GM18499 (cell line): ENCODE measurements around the gene ATXN7L1.
"Not testable (repeated sequence)": the region's sequence is repeated elsewhere in the genome, so short reads cannot be mapped to it uniquely, and the experiment has no call there.

Source experiments
- ATAC-seq: cut with Tn5 transposase; IDR thresholded peaks from one replicate; pipeline ENCODE4 v1.9.1; 2021; ENCODE audit warnings: moderate number of reproducible peaks; ENCODE audit not compliant: insufficient read depth, unreplicated experiment

The ATXN7L1 gene

DNA sequence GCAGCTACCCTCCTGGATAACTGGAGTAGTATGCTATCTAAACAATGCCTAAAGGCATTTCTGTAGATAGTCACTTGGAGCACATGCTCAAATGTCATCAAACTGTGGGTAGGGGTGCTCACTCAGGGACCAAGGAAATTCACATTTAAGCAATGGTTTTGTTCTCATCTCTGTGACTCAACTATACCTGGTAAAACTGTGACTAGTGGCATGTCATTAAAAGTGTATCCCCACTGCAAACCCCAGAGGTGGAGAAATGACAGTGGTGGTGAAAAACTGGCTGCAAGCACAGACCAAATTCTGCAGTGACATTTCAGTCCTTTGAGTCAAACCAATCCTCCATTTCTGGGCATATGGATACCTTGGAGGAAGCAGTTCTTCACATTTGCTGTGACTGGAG is 160.9 kb downstream of the ATXN7L1 start:
- no peak for ATAC-seq

DNA sequence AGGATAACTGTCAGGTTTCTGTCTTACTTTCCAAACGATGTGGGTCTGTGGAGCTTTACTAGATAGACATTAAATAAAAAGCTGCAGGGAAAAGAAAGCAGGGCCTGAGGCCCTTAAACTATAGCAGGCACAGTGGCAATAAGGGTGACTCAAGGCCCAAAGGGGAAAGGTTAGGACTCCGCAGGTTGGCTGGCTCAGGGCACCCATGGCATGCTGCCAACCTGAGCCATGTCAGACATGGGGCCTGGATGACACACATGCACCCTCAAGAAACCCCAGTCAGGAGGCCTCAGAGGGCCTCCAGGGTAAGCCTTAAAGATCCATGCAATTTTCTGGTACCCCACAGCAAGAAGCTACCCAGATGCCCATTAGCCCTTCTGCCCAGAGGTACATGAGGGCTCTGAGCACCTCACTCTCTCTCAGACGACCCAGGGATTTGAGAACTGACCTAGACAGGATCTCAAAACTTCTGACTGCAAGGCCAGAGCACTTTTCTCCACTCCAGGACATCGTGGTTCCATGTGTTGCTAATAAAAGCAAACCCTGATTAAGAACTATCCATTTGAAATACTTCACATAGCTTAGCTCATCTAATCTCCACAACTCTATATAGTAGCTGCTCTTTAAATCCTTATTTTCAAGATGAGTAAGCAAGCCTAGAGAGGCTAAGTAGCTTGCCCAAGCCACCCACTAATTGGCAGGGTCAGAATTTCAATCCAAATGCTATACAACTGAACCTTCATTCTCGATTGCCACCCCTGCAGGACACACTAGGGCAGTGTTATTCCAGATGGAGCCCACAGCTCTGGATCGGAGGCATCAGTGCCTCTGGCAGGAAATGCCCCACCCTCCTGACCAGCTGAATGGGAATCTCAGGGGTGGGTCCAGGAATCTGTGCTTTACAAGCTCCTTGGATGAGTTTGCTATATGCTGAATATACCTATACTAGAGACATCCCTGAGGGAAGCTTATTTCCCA is 162.6 kb downstream of the ATXN7L1 start:
- ATAC-seq: no peak

DNA sequence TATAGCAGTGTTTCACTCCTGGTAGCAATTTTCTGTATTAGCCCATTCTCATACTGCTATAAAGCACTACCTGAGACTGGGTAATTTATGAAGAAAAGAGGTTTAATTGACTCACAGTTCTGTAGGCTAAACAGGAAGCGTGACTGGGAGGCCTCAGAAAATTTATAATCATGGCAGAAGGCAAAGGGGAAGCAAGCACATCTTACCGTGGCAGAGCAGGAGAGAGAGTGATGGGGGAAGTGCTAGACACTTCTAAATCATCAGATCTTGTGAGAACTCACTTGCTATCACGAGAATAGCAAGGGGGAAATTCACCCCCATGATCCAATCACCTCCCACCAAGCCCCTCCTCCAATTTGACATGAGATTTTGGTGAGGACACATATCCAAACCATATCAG is 163.5 kb downstream of the ATXN7L1 start:
- no peak for ATAC-seq

DNA sequence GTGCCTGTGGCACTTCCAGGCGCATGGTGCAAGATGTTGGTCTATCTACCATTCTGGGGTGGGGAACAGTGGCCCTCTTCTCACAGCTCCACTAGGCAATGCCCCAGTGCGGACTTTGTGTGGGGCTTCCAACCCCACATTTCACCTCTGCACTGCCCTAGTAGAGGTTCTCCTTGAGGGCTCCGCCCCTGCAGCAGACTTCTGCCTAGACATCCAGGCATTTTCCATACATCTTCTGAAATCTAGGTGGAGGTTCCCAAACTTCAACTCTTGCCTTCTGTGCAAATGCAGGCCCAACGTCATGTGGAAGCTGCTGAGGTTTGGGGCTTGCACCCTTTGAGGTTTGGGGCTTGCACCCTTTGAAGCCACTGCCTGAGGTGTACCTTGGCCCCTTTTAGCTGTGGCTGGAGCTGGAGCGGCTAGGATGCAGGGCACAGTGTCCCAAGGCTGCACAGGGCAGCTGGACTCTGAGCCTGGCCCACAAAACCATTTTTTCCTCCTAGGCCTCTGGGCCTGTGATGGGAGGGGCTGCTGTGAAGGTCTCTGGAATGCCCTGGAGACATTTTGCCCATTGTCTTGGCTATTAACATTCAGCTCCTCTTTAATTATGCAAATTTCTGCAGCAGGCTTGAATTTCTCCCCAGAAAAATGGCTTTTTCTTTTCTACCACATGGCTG is 164.5 kb downstream of the ATXN7L1 start:
- ATAC-seq: no peak

DNA sequence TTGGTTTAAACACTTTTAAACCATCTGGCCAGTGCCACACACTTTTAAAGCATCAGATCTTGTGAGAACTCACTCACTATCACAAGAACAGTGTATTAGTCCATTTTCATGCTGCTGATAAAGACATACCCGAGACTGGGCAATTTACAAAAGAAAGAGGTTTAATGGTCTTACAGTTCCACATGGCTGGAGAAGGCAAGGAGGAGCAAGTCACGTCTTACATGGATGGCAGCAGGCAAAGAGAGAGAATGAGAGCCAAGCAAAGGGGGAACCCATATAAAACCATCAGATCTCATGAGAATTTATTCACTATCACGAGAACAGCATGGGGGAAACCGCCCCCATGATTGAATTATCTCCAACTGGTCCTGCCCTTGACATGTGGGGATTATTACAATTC is 165.7 kb downstream of the ATXN7L1 start:
- not testable (repeated sequence) for ATAC-seq

DNA sequence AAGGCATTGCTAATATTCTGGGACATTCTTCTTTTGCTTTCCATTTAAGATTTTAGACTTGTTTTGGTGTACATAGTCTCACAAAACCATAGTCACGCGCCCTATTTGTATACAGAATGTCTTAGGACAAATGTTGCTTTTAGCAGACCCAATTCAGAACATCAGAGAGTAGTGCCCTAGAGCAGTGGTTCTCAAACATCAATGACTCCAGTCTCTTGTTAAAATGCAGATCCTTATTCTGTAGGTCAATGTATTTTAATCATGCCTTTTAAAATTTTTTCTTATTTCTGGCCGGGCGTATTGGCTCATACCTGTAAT is 167.7 kb downstream of the ATXN7L1 start:
- ATAC-seq: no peak

DNA sequence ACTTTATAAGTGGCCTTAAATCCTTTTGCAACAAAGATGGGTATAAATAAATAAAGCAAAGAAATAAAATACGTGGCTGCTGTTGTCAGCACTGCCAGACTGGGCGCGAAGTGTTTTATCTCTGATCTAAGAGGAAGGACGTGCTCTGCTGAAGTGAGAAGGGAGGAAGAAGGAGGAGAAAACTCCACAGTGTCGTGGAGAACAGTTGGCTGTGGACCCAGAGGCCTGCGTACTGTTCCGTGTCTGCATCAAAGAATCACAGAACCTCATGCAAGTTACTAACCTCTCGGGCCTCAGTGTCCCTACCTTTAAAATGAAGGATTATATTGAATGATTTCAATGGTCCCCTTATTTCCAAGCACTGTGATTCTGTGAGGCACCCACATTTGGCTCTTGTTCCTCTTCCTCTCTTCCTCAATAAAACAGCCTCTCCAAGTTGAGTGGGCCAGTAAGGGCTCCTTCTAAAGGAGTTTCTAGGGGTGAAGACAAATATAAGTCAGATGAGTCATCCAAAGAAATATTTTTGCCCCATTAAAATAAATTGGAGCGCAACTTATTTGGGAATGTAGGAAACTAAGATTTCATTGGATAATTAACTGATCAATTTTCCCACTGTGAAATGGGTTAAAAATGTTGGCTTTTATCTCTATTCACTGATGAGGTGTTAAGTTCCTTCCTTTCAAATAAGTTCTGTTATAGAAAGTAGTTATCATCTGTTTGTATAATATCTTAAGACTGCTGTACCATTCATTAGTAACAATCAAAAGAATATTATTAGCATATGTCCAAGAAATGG is 168.2 kb downstream of the ATXN7L1 start:
- ATAC-seq: no peak

DNA sequence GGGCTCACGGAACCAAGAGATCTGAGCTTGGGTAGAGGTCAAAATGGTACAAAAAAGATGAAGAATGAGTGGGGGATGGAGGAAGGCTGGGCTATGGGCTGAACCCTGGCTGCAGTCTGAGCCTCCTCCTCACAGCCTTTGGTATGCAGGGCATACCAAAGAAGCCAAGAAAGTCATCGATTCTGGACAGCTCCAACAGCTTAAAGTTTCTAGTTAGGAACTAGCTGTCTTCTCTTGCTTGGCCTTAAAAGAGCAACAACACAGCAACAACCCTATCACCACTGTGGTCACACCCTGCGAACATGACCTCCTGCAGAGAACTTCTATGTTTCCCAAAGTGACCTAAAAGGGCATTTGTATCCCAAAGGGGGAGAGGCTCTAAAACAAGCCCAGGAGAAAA is 169.0 kb downstream of the ATXN7L1 start:
- no peak for ATAC-seq

DNA sequence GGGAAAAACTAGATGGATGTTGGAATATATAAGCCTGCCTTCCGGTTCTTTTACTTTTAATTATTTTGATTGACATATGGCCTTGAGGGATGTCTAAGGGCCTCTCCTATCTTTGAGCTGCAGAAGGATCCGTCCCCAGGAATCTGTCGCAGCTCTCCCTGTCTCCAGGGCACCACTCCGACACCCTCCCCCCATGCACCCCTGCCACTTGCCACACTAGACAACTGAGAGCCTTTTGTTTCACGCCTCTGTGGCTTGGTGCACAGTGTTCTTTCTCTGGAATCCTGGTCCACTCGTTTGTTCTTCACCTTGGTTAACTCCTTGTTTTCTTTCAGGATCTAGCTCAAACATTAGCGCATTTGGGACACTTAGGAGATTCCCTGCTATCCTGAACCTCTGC is 171.0 kb downstream of the ATXN7L1 start:
- no peak for ATAC-seq

DNA sequence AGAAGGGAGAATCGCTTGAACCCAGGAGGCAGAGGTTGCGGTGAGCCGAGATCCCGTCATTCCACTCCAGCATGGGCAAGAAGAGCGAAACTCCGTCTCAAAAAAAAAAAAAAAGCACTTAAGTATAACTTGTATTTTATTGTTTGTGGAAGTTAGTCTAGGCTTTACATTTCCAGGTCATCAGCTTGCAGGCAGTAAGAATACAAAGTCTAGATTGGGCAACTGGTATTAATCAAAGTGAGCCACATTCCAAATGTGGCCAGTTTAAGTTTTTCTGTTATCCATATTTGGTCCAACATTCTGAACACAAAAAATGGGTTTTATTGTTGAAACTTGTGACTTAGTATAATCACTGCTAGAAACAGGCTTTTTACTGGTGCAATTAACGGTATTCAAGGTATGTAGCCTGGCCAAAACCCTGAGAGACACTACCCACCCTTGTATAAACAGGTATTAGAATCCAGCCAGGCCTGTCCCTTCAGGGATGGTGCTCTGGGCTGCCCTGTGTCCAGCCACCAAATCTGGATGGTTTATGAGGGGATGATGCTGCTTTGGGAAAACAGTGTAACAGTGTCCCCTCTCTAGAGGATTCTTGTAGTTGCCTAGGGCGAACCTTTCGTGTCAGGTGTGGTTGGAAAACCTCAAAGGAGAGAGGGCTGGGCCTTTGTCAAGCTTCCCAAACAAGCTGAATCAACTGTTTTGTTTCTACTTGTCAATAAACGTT is 173.0 kb downstream of the ATXN7L1 start:
- ATAC-seq: no peak

DNA sequence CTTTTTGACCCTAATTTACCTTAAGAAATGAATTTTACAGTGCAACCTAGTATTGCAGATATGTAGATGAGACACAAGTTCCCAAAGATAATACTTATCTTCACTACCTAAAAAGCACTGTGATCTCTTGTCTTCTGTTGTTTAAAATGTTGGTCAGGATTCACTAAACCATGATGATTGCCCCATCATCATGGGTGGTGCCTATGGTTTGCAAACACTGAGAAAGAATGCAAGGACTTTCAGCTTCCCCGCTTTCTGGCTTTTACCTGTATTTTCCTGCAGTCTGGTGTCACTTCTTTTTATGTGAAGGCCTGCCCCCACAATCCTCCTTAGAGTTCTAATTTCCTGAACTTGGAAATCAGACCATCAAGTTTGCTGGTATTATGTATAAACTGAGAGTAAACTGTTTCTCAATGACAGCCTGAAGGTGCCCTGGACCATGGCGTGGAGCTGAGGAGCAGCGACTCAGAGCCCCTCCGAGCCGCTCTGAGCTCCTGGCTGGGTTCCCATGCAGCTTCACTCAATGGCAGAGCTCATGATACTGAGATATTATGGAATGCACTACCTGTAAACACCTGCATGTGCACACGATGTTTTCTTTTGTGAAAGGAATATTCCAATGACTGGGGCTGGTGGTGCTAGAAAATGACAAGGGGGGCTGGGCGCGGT is 176.7 kb downstream of the ATXN7L1 start:
- ATAC-seq: no peak

DNA sequence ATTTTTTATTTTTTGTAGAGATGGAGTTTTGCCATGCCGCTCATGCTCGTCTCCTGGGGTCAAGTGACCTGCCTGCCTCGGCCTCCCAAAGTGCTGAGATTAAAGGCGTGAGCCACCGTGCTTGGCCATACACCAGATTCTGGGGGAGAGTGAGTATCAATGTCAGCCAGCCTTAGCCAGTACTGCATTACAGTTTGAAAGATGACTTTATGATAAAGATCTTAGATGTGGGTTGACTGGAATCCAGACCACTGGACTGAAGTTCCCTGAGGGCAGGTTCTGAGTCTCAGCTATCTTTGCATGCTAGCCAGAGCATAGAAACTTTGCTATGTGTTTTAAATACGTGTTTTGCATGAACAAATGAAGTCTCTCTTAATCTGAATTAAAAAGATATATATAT is 177.9 kb downstream of the ATXN7L1 start:
- ATAC-seq: no peak

DNA sequence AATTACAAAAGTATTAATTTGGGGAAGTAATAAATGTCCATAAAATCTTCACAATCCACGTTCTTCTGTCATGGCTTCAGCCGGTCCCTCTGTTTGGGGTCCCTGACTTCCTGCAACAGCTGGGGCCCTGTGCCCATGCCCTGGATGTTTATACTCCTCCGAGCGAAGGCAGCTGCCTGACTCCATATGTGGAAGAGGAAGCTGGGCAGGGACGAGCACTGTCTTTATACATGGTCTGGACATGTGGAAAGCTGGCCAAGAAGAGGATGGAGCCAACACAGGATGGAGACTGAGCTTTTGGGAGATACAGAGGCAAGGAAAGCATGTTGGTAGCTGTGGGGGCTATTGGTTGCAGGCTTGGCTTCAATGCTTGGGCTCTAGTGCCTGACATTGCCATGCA is 178.6 kb downstream of the ATXN7L1 start:
- ATAC-seq: no peak

DNA sequence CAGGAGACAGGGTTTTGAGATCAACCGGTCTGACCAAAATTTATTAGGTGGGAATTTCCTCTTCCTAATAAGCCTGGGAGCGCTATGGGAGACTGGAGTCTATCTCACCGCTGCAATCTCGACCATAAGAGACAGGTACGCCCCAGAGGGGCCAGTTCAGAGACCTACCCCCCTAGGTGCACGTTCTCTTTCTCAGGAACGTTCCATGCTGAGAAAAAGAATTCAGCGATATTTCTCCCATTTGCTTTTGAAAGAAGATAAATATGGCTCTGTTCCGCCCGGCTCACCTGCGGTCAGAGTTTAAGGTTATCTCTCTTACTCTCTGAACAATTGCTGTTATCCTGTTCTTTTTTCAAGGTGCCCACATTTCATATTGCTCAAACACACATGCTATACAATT is 179.2 kb downstream of the ATXN7L1 start:
- ATAC-seq: not testable (repeated sequence)

DNA sequence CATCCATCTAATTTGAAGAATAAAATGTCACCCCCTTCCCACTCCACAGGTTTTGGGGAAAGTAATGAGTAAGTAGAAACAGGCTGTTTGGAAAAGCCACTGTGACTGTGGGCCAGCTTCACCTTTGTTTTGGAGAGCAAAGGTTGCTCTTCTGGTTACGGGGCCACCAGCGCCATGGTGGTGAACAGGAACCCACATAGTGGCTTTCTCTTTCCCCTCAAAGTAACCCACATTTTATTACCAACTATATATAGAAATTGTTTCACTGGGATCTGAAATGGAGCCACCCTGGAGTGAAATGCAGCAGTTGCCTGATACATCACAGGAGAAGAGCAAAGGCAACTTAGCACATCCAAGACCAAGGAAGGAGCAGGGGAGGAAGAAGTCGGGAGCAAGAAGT is 182.8 kb downstream of the ATXN7L1 start:
- no peak for ATAC-seq

DNA sequence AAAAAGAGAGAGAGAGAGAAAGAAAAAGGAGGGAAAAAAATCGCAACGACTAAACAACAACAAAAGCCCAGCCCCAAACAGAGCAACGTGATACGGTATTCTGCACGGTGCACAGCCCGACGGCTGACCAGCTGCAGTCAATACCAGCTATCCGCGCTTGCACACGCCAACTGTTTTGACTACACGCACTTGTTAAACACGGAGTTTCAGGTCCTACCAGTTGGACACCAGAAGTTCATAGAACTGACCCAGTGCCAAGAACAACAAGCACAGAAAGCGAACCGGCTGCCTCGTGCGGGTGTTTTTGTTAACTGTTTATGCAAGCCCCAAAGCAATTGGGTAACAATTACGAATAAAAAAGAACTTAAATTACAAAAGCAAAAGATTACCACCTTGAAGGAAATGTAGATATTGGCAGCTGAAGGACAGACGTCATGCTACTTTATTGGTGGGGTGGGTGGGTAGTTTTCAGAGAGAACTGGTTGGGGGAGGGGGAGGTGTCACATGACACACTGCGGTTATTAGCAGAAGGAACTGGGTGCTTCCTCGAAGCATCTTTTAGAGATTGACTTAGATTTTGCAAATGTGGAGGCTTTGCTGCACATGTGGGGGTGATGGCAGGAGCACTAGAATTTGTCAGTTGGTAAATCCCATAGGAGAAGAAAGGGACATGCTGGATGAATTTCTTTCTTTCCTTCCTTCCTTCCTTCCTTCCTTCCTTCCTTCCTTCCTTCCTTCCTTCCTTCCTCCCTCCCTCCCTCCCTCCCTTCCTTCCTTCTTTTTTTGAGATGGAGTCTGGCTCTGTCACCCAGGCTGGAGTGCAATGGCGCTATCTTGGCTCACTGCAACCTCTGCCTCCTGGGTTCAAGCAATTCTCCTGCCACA is 184.5 kb downstream of the ATXN7L1 start:
- ATAC-seq: no peak

DNA sequence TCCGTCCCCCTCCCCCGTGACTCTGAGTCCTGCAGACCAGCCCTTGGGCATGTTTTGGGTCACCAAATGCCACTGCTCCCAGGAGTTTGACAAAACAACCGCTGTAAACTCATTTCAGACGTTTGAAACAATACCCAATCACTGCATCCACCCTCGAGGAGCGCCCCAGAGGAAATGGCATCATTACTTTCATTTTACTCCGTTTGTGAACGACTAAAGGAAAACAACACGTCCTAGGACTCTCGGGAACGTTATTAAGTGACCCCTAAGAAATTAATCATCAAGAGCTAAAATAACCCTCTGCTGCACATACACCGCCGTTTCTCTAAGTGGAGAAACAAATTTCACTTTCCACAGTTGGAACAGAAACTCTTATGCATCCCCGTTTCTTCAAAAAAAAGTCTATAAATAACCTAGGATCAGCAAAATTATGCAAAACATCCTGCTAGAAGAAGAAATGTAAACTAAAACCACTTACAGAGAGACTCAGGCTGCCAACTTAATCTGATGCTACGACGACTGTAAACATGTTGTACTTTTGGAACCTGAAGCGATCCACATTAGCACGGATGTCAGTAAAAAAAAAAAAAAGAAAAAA is 185.2 kb downstream of the ATXN7L1 start:
- no peak for ATAC-seq

DNA sequence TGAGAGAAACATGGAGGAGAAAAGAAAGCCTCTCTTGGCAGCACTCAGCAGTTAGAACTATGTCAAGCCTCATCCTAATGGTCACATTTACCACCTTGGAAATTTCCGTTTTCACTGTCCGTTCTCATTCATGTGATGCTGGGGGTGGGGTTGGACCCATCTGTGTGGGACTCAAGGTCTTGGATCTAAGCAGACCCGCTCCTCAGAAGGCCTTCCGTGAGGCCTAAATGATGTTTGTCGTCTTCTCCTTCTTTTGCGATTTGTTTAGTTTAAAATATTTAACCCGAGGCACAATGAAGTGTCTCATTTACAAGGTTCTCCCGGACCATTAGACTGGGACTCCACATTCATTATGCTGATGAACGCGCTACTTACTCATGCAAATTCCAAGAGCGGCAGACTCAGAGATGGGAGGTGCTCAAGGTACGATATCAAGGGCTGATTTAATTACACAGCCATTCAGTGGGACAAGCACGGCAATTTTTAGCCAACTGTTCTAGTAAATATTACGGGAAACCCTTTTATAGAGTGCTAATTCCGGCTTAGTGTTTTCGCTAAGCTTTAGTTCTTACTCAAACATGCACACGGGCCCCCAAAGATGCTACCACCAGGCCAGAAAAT is 186.0 kb downstream of the ATXN7L1 start:
- no peak for ATAC-seq
